ENCODE results near the gene EXOC6B.

The EXOC6B gene

DNA sequence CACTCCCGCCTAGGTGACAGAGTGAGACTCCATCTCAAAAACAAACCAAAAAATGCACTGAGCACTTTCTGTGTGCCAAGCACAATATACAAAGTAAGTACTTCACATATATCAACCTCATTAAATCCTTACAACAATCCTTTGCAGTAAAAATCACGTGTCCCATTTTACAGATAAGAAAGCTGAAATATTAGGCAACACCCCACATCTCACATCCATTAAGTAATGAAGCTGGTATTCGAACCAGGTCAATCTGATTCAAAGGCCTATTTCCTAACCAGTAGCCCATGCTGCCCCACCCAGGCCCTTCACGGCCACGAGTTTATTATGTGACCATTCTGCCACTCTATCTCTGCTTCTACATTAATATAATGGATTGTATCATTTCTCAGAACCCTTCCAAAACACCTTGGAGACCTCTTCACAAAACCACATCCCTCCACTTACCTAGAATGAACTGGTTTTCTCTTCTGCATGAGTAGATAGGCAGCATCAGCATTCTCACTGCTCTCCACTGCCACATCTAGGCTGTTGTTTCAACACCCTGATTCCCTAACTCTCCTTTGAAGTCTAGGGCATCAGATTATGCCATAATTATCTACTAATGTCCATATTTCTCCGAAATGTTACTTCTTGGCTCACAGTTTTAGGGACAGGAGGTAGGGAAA lies 3.1 kb upstream of the EXOC6B start:
- no peak for DNase-seq

DNA sequence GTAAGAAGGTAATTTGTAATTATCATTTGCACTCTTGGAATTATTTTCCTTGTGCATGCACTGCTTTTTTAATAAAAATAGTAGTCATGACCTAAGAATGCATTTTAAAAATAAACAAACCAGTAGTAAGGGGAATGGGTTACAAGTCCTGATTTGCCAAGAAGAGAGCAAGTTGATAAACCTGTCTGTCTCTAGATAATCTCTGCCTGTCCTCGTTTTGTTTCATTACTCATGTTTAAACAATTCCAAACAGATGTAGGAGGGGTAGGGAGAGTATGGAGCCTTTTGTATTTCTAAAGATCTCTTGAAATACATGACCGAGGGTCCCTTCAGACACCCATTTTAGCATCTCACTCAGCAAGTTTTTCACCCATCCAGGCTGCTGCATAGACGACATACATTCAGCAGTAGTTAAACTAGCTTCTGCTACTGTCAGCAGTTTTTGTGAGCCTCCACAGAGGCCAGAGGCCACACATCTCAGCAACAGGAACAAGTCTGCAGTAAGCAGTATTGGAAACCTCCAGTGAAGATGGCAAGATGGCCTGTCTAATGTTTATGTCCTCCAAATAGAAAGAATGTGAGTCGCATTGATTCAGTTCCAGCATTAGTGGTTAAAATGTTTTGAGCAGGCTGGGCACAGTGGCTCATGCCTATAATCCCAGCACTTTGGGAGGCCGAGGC lies 2.3 kb upstream of the EXOC6B start:
- no peak for DNase-seq

DNA sequence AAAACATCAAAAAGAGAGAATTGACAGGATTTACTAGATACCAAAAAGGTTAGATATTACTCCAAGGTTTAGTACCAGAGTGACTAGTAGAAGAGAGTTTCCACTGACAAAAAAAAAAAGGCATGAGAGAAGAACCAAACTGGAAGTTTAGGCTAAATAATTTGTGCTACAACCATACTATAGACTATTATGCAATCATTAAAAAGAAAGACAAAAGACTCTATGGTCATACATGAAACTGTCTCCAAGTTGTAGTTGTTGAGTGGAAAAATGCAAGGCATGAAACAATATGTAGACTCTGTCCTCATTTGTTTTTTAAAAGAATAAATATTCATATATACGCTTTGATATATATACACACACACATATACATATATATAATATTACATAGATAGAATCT lies 1.7 kb upstream of the EXOC6B start:
- no peak for DNase-seq

DNA sequence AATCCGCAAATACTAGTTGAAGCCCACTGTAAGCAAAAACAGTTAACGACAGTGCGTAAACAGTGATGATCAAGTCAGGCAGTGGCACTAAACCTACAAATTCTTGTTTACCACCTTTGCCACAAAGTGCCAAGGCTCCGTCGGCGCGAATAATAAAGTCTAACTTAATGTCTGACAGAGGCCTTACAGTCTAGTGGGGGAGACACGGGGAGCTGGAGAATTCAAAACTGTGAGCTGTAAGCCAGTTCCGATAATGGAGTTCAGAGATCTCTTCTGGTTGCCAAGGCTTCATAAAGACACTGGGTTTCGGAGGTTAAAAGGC lies 284 bp upstream of the EXOC6B start:
- DNase-seq, result no peak

DNA sequence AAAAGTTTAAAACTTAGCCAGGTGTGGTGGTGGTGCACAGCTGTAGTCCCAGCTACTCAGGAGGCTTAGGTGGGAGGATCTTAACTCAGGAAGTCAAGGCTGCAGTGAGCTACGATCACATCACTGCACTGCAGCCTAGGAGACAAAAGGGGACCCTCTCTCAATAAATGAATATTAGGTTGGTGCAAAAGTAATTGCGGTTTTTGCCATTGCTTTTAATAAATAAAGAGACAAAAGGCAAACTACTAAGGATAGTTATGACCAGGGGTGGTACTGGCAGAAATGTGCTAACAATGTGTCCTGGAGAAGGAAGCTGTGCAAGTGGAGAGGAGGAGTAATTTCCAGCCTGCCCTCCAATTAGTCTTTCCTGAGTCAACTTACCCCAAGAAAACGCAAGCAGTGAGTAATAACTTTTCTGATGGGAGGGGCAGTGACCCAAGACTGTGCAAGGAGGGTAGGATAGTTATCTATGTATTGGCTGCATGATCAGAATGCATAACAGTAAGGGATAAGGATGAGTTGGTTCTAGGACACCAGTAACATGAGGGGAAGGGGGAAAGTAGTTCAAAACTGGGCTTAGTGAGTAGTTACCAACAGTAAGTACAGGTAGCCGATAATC lies 1.5 kb downstream of the EXOC6B start:
- DNase-seq, result no peak

DNA sequence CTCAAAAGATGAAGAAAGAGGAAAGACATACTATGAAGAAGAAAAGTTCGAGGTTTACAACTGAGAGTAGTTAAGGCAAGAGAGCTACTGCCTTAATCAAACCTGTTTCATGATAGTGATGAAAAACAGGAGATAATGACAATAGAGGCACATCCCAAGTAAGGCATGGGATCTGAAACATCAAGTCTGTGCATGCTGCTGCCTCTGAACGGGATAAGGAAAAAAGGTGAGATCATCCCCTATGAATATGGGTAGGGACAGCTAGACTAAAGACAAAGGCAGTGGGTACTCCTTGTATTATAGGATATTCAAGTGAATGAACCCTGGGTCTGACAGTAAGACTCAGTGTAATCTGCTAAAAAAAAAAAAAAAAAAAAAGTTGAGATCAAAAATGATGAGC lies 3.0 kb downstream of the EXOC6B start:
- no peak for DNase-seq

DNA sequence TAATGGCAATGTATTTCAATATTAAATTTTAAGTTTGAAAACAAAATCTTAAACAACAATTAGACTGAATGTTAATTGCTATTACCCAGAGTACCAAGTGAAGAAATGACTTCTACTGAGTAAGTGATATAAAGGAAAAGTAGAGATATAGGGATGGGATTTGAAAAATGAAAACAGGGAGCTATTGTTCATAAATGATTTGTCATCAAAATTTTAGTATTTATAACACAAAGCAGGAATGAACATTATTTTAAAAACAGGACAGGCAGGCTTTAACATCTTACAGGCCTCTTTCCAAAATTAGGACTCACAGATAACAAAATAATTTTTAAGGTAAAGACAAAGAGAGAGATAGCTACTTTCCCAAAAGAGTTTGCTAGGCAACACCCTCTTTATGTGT lies 3.9 kb downstream of the EXOC6B start:
- DNase-seq, result no peak

DNA sequence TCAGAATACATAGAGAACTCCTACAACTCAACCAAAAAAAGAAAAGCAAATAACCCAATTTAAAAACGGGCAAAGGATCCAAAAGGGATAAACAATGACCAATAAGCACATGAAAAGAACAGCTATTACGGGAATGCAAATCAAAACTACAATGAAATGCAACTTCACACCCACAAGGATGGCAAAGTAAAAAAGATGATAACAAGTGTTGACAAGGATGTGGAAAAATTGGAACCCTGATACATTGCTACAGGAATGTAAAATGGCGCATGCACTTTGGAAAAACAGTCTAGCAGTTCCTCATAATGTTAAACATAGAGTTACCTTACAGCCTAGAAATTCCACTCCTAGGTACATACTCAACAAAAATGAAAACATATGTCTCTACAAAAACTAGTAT lies 4.7 kb downstream of the EXOC6B start:
- DNase-seq, result no peak

DNA sequence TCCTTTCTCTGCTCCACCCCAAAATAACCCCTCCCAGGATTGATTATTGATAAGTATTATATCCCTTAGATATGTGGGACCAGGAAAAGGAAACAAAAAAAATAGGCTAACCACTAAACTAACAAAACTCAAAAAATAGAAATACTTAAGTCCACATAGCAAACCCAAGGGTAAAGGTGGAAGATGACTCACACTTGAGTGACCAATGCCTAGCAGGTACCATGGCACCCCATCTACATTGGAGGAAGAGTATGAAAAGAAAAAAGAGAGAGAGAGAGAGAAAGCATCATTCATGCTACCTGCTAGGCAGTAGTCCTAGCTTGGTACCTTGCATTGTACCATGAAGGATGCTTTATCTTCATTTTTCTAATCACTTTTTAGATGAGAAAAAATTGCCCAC lies 6.3 kb downstream of the EXOC6B start:
- no peak for DNase-seq

DNA sequence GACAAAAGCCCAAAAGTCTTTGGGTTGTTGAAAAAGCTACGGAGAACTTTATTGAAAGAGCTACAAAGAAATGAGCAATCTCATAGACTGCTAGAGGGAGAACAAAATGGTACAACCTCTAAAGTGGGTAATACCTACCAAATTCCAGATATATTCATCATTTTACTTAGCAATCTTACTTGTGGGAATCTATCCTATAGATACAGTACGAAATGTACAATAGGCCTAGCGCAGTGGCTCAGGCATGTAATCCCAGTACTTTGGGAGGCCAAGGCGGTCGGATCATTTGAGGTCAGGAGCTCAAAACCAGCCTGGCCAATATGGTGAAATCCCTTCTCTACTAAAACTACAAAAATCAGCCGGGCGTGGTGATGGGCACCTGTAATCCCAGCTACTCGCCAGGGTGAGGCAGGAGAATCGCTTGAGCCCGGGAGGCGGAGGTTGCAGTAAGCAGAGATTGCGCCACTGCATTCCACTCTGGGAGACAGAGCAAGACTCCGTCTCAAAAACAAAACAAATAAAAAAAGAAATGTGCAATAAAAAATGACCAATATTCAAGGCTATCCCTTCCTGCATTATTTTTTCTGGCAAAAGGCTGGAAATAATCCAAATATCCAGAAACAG lies 10.1 kb downstream of the EXOC6B start:
- DNase-seq, result no peak

DNA sequence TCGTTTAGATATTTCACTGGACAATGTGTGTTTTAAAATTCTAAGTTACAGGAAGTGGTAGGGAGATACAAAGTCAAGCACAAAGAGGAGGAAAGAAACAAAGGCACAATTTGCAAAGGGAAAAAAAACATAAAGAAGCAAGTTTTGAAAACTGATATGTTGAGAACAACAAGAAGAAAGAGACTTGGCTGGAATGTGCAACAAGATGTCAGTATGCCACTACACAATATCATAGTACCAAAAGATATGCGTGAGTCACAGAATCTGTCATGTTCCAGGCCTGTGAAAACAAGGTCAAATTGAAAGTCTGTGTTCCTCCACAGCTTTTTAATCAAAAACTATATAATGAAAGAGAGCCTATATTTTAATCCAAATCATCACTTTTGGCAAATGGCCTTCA lies 12.0 kb downstream of the EXOC6B start:
- DNase-seq, result no peak

DNA sequence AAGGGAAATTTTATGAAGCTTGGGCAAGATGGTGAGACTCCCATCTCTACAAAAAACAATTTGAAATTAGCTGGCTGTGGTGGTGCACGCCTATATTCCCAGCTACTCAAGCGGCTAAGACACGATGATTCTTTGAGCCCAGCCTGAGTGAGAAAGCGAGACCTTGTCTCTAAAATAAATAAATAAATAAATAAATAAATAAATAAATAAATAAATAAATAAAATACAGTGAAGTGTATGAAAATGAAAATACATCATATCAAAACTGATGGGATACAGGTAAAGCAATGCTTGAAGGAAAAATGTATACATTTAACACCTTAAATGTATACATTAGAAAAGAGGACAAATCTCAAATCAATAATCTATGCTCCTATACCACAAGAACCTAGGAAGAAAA lies 15.7 kb downstream of the EXOC6B start:
- no peak for DNase-seq

DNA sequence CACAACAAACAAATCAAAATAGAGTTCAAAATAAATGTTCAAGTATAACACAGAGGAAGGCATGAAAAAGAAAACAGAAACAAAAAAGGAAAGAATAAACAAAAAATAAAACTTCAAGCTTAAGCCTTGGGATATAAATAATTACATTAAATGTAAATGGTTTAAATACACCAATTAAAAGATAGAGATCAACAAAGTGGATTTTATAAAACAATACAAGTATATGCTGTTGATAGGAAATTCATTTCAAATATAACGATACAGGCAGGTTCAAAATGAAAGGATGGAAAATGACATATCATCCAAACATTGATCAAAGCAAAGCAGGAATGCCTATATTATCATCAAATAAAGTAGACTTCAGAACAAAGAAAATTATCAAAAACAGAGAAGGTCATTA lies 16.7 kb downstream of the EXOC6B start:
- no peak for DNase-seq

DNA sequence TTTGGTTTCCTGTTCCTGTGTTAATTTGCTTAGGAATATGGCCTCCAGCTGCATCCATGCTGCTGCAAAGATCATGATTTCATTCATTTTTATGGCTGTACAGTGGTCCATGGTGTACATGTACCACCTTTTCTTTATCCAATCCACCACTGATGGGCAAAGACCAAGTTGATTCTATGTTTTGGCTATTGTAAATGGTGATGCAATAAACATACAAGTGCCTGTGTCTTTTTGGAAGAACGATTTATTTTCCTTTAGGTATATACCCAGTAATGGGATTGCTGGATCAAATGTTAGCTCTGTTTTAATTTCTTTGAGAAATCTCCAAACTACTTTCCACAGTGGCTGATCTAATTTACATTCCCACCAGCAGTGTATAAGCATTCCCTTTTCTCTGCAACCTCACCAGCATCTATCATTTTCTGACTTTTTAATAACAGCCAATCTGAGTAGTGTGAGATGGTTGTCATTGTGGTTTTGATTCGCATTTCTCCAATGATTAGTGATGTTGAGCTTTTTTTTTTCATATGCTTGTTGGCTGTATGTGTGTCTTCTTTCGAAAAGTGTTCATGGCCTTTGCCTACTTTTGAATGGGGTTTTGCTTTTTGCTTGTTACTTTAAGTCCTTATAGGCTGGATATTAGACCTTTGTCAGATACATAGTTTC lies 19.4 kb downstream of the EXOC6B start:
- no peak for DNase-seq

DNA sequence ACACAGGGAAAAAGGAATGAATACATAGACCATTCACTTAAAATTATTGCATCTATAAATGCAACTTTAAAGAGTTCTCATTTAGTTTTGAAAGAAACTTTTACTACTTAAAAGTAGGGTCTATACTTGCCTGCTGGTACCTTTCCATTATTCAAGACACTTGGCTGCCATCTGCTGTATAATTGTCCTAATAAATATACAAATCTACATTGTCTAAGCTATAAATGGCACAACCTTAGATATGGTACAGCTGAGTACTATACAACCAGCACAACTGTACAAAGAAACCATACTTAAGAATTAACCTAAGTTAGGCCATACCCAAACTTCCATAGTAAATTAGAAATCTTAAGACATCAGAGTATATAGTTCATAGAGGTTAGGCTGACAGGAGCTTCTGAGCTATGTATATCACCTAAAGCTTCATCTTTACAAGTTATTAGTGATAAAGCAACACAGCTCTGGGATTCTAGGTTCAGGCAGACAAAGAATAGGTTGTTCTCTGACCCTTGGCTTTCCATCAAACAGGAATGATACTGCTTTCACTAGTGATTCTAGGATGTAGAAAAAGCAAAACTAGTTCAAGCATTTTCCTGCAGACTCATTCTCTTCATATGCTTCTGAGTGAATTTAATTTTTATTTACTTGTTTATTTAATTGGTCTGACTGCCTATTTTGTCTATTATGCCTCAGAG lies 22.1 kb downstream of the EXOC6B start:
- no peak for DNase-seq

DNA sequence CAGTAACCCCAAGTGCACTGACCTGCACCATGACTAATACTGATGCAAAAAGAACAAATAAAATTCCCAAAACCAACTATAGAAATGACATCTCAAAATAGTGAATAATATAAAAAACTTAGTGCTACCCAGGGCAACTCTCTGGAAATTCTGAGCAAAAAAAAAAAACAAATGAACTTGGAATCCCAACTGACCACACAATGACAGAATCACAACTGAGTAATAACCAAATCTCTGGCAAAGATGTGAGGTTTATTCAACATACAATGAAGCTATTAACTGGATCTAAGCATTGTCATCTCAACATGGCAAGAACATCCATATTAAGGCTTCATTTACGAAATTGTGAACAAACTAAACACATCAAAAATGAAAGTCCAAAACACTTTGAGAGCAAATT lies 22.7 kb downstream of the EXOC6B start:
- no peak for DNase-seq

DNA sequence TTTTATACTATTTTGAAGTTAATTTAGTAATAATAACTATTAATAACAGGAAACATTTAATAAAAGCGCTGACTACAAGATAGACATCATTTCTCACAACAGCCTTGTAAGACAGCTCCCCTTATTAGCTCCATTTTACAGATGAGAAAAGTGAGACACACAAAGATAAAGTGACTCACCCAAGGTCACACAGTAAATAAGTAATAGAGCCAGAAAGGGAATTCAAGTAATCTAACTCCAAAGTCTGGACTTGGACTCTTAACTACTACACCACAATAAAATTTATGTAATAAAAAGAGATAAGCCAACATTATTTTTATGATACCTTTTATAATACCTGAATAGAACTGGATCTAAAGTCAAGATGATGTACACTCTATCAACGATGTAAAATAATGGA lies 25.3 kb downstream of the EXOC6B start:
- DNase-seq, result no peak

DNA sequence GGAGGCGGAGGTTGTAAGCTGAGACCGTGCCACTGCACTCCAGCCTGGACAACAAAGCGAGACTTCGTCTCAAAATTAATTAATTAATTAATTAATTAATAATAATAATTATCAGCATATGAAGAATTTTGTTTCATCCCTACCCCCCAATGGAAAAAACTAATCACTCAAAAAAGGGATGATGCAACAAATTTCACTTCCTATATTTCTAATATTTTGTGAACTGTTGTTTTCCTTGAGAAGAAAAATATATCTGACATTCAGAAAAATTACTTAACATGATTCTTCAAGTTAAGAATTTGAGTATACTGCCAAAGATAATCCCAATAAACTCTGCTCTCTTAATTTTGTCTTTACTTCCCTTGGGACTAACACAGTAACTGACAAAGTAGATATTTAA lies 28.1 kb downstream of the EXOC6B start:
- DNase-seq, result no peak

DNA sequence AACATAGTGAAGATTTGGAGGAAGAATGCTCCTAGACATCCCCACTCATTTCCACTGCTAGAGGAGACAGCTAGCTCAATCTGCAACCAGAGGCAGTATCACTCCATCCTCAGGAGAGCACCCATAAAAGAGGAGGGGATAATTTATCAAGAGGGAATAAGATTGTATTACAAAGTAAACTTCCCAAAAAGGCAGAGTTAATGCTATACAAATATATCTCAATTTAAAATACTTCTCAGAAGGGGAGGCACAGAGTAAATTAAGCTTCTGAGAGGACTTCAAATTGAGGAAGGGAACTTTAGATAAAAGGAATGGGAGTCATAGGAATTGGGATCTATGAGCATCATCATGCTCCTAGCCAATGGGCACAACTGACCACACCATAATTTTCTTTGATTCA lies 29.1 kb downstream of the EXOC6B start:
- no peak for DNase-seq

DNA sequence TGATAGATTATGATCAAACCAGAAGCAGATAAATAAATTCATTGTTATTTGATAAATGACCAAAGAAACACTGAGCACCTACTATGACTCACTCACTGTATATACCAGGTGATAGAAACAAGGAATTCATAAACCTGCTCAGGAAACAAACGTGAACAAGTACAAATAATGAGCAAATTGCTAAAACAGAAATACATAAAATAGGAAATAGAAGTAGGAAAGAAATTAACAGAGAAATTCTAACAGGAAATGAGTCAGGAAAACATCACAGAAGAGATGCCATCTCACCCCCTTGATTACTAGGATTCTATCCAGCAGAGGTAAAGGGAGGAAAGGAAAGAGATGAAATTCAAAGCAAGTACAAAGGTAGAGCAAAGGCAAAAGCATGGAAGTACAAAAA lies 31.3 kb downstream of the EXOC6B start:
- no peak for DNase-seq

DNA sequence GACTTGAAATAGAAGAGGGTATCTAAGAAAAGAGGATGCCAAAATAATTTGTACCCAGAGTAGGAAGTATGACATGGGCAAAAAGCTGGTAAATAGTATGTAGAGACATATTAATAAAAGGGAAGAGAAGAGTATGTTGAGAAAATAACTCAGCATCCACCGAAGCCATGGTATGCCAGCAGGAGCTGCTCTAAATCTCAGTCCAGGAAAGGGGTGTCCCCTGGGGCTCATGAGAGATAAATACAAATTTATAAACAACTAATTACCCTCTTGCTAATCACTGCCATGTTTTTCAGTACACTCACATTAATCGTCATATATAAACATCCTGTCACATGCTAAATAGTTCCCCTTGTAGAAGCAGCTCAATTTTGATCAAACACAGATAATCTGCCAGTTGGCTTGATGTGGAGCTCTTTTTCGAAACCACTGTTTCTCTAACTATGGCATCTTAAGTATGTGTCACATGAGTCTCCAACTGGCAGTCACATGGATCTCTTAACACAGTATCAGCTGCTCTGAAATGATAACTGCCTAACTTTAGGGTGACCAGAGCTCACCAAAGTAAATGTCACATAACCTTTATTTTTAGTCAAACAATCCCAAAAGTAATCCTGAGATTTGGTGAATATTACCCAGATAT lies 31.9 kb downstream of the EXOC6B start:
- no peak for DNase-seq

DNA sequence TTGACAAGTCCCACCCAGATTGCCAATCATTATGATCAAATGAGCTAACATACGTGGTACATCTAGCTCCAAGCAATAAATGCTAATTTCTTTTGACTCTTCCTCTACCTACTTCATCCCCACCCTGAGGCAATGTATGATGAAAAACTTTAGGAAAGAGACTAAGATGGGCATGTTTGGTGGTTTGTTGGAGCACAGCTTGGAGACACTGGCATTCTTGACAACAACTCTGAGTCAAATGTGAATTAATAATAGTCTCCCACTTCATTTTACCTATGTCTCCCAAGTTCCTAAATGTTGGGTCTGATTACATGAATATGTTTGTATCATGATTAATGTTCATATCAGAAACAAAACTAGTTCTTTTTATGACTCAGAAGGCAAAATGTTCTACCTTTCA lies 36.6 kb downstream of the EXOC6B start:
- DNase-seq, result no peak

DNA sequence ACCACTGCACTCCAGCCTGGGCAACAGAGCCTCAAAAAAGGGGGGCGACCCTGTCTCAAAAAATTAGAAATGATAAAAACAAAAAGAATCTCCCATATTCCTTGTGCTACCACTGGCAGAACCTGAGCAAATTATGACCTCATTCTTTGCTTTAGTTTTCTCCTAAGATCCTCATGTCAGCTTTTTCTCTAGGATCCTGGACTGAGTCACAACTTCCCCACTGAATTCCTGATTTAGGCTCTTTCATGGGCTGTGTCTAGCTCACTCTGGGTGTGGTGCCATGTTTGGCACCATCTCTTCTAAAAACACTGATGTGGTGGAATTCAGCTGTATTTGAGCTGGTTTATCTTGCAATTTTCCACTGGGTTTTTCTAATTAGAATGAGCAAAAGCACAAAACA lies 37.1 kb downstream of the EXOC6B start:
- no peak for DNase-seq

All from COR-L47 (cell line).